Measurements from ENCODE around the gene CHD2.

The CHD2 gene

GRCh38 chr15:92907896-92908712 lies 8.0 kb downstream of the CHD2 start:
- H3K9me2 ChIP-seq (replicated peaks; ENCODE audit: low read depth, low read length): no peaks in the 10 kb centered on the region
- no peak for TF ChIP-seq CTCF (conservative IDR thresholded peaks at IDR 0.05; ENCODE audit: low read length)
- no peak for TF ChIP-seq EZH2phosphoT487 (IDR thresholded peaks at IDR 0.05; ENCODE audit: borderline replicate concordance)
- peak overlapping the region; percentile 99 for H3K9ac ChIP-seq (ENCODE audit: low read depth, low read length, poor library complexity, severe bottlenecking)
- peaks cover 98% of the 10 kb centered on the region for H3K79me2 ChIP-seq (ENCODE audit: insufficient read depth, low read length)
- H3K4me1 ChIP-seq (ENCODE audit: insufficient read depth, low read length, poor library complexity, severe bottlenecking): peaks cover 75% of the 10 kb centered on the region
- peak overlapping the region; percentile 92 for H3K4me3 ChIP-seq (ENCODE audit: low read length, poor library complexity, severe bottlenecking)
- no peaks in the 10 kb centered on the region for H3F3A ChIP-seq (ENCODE audit: low read depth)
- peaks cover 6% of the 10 kb centered on the region for H3K27me3 ChIP-seq (ENCODE audit: insufficient read depth, low read length, poor library complexity, severe bottlenecking)
- H3K36me3 ChIP-seq (ENCODE audit: insufficient read depth, low read length): peaks cover 7% of the 10 kb centered on the region
- peaks cover 78% of the 10 kb centered on the region for H4K20me1 ChIP-seq (ENCODE audit: insufficient read depth, low read length, poor library complexity, severe bottlenecking)
- no peaks in the 10 kb centered on the region for H3K9me3 ChIP-seq (ENCODE audit: insufficient read depth, low read depth, low read length)
- H2AFZ ChIP-seq (ENCODE audit: low read length): no peak overlapping the region
- peak overlapping the region; percentile 93 for H3K4me2 ChIP-seq (ENCODE audit: low read depth, low read length, poor library complexity, severe bottlenecking)

GRCh38 chr15:92908713-92909057 lies 8.6 kb downstream of the CHD2 start:
- Histone ChIP-seq H3K27me3 (ENCODE audit: insufficient read depth, low read length, poor library complexity, severe bottlenecking) (peaks cover 1% of the 10 kb centered on the region), H3K9ac (ENCODE audit: low read depth, low read length, poor library complexity, severe bottlenecking) (peak overlapping the region; percentile 99), H3K9me2 (replicated peaks; ENCODE audit: low read depth, low read length) (no peaks in the 10 kb centered on the region), H3K4me3 (ENCODE audit: low read length, poor library complexity, severe bottlenecking) (peak overlapping the region; percentile 92), H2AFZ (ENCODE audit: low read length) (no peak overlapping the region), H3K79me2 (ENCODE audit: insufficient read depth, low read length) (peaks cover 98% of the 10 kb centered on the region), H3K36me3 (ENCODE audit: insufficient read depth, low read length) (peaks cover 3% of the 10 kb centered on the region), H3F3A (ENCODE audit: low read depth) (no peaks in the 10 kb centered on the region), H4K20me1 (ENCODE audit: insufficient read depth, low read length, poor library complexity, severe bottlenecking) (peaks cover 83% of the 10 kb centered on the region), H3K4me1 (ENCODE audit: insufficient read depth, low read length, poor library complexity, severe bottlenecking) (peaks cover 77% of the 10 kb centered on the region), H3K4me2 (ENCODE audit: low read depth, low read length, poor library complexity, severe bottlenecking) (peak overlapping the region; percentile 93), H3K9me3 (ENCODE audit: insufficient read depth, low read depth, low read length) (no peaks in the 10 kb centered on the region)
- TF ChIP-seq EZH2phosphoT487 (IDR thresholded peaks at IDR 0.05; ENCODE audit: borderline replicate concordance) (no peak), CTCF (conservative IDR thresholded peaks at IDR 0.05; ENCODE audit: low read length) (no peak)

DNA sequence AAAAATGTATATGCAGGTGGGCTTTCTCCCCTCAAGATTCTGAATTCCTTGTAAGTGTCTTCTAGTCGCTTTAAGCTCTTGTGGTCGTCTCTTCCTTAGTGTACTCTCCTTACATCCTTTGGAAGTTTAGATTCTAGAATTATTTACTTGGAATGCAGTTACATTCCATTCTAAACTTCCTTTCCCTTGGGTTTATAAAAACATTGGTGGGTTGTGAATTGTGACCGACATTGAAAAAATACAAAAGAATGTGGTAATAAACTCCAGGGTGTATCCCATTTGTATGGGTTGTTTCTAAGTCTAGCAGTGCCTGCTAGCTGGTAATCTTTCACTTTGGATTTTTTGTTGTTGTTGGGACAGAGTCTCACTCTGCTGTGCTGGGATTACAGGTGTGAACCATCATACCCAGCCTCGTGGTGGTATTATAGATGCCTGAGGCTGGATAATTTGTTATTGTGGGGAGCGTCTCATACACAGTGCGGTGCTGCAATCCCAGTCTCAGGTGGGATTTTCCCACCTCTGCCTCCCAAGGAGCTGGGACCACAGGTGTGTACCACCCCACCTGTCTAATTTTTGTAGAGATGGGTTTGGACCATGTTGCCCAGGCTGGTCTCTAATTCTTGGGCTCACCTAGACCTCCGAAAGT lies 9.1 kb downstream of the CHD2 start:
- H4K20me1 ChIP-seq (ENCODE audit: insufficient read depth, low read length, poor library complexity, severe bottlenecking): peaks cover 89% of the 10 kb centered on the region
- H3K9me3 ChIP-seq (ENCODE audit: insufficient read depth, low read depth, low read length): no peaks in the 10 kb centered on the region
- H2AFZ ChIP-seq (ENCODE audit: low read length): no peak overlapping the region
- peak overlapping the region; percentile 93 for H3K4me2 ChIP-seq (ENCODE audit: low read depth, low read length, poor library complexity, severe bottlenecking)
- peak overlapping the region; percentile 92 for H3K4me3 ChIP-seq (ENCODE audit: low read length, poor library complexity, severe bottlenecking)
- peaks cover 100% of the 10 kb centered on the region for H3K79me2 ChIP-seq (ENCODE audit: insufficient read depth, low read length)
- H3K4me1 ChIP-seq (ENCODE audit: insufficient read depth, low read length, poor library complexity, severe bottlenecking): peaks cover 82% of the 10 kb centered on the region
- H3K9ac ChIP-seq (ENCODE audit: low read depth, low read length, poor library complexity, severe bottlenecking): no peak overlapping the region
- H3K36me3 ChIP-seq (ENCODE audit: insufficient read depth, low read length): peaks cover 3% of the 10 kb centered on the region; the same call in 1 of the 2 replicates
- no peaks in the 10 kb centered on the region for H3K27me3 ChIP-seq (ENCODE audit: insufficient read depth, low read length, poor library complexity, severe bottlenecking)
- H3K9me2 ChIP-seq (replicated peaks; ENCODE audit: low read depth, low read length): no peaks in the 10 kb centered on the region
- TF ChIP-seq EZH2phosphoT487 (IDR thresholded peaks at IDR 0.05; ENCODE audit: borderline replicate concordance) (no peak), CTCF (conservative IDR thresholded peaks at IDR 0.05; ENCODE audit: low read length) (no peak)
- no peaks in the 10 kb centered on the region for H3F3A ChIP-seq (ENCODE audit: low read depth)

Data from Loucy (cell line).